GM19324 (cell line): ENCODE data around the gene IFNLR1.
"Not testable (repeated sequence)": the region's sequence is repeated elsewhere in the genome, so short reads cannot be mapped to it uniquely, and the experiment has no call there.

ENCODE experiments used
- ATAC-seq: cut with Tn5 transposase; IDR thresholded peaks from one replicate; pipeline ENCODE4 v1.9.1; 2021; ENCODE audit warnings: mild to moderate bottlenecking, moderate library complexity; ENCODE audit not compliant: unreplicated experiment, low FRiP score

Gene IFNLR1

DNA sequence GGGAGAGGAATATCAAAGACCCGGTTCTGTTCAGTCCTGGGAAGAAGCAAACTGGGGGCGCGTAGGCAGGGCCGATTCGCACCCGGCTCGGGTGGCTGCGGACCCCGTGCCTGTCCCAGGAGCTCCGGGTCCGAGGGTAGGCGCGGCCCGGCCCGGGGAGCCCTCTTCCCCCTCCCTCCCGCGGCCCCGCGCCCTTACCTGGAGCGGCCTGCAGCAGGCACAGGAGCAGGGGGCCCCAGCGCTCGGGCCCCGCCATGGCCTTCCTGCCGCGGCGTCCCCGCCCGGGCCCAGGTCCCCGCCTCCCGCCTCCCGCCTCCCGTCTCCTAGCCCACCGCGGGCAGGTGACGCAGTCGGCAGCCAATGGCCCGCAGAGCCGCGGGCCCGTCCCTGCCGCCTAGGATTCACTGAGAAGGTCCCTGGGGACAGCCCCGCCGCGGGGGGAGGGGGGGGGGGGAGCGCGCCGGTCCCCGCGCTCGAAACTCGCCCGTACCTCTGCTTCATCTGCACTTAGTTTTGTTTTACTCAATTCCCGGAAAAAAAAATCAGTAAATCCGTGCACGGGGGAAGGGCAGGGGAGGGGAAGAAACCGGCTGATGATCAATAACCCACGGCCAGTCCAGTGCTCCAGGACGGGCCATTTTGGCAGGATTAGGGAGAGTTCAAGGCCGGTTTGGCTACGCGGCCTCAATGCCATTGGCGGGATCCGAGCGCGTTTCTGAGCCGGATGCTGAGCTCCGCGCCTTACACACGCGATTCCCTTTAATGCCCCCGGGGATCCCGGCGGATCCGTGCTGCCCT is at the start of gene IFNLR1:
Gene IFNLR1, minus strand, starts transcription at position 297 of the 798 bp plus-strand sequence. Its CDS starts 41 bp downstream, at position 256.
- no peak for ATAC-seq

DNA sequence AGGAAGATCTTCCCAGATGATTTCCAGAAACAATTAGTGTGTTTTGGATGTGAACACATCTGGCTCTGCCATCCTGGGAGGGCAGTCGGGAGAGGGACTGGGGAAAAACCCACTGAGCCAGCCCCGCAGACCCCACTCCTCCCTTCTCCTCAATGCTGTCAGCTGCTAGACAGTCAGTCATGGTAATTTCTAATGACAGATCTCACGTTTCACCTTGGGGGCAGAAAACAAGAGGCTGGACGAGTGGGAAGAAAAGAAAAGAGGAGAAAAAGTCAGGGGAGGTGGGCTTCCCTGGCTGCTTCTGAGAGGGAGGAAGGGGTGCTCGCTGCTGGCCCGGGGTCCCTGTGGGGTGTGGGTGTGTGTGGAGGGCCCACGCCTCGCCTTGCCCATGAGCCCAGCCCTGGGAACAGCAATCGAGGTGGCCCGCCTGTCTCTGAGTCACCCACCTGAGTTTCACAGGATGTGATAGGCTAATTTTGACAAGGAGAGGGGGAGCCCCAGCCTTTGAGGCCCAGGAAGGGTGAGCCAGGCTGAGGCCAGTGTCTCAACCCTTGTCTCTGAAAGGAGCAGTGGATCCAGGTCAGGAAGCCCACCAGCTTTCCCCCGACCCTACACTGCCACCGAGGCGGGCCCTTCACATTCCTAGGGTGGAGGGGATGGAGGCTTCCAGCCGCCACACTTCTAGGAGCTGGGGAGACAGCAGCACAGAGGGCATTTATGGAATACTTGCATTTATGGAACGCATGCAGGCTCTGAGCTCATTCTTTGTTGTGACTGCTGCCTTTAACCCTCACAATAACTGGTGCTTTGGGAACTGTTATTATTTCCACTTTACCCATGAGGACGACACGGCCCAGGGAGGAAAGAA is 49.1 kb upstream of the IFNLR1 start:
- ATAC-seq = no peak

DNA sequence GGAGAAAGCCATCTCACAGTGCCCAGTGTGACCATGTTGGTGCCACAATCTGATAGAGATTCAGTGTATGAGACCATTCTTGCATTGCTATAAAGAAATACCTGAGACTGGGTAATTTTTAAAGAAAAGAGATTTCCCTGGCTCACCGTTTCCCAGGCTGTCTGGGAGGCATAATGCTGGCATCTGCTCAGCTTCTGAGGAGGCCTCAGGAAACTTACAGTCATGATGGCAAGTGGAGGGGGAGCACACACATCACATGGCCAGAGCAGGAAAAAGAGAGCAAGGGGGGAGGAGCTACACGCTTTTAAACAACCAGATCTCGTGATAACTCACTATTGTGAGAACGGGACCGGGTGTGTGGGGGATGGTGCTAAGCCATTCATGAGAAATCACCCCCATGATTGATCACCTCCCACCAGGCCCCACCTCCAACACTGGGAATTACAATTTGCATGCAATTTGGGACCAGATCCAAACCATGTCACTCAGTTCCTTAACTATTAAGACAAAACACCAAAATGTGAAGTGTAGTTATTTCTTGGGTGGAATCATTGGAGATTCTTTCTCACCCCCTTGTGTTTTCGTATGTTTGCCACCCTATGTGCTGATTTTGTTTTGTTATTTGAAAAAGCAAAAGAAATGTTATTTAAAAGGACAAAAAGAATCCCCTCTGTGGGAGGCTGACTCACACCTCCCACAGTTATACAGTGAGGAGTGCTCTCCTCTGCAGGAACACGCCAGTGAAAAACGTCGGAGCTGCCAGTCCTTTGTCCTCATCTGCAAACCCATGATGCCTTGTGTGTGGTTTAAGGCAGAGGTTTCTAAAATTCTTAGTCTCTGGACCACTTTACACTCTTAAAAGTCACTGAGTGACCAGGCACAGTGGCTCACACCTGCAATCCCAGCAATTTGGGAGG is 46.9 kb upstream of the IFNLR1 start:
- no peak for ATAC-seq

DNA sequence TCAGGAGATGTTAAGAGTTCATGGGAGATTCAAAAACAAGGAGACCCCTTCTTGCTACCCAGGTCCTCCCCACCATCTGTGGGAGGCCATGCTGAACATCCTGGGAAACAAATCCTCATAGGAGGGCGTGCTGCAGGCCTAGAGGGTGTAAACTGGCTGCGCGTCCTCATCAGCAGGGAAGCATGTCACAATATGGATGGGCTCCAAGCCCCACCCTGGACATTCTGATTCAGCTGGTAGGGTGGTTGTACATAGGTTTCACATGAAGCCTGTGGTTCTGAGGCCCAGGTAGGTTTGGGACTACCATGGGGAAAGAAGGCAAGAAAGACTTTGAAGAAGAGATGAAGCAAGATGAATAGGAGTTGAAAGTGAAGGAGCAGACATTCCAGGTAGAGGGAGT is 44.6 kb upstream of the IFNLR1 start:
- no peak for ATAC-seq

- ATAC-seq = peak; percentile 47
Observed at GRCh38 chr1:24228311-24228710, 41.2 kb upstream of the IFNLR1 start.

GRCh38 chr1:24226749-24227148 is 39.7 kb upstream of the IFNLR1 start:
- ATAC-seq = no peak

DNA sequence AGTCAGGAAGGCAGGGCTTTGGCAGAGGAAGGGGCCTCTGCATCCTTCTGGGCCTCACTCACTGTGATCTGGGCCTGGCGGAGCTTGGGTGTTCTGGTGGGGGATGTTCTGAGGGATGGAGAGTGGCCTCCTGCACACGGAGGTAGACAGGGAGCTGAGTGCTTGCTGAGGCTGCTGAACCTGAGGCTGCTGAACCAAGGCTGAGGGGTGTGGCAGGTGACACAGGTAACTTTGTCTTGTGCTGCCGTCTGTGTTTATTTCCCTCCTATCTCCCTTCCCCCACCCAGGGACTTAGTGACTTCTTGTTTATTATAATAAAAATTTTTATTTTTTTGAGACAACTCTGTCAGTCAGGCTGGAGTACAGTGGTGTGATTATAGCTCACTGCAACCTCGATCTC is 37.7 kb upstream of the IFNLR1 start:
- no peak for ATAC-seq

GRCh38 chr1:24224086-24224485 is 37.0 kb upstream of the IFNLR1 start:
- no peak for ATAC-seq

- ATAC-seq = no peak
Observed at GRCh38 chr1:24222793-24223192, 35.7 kb upstream of the IFNLR1 start.

DNA sequence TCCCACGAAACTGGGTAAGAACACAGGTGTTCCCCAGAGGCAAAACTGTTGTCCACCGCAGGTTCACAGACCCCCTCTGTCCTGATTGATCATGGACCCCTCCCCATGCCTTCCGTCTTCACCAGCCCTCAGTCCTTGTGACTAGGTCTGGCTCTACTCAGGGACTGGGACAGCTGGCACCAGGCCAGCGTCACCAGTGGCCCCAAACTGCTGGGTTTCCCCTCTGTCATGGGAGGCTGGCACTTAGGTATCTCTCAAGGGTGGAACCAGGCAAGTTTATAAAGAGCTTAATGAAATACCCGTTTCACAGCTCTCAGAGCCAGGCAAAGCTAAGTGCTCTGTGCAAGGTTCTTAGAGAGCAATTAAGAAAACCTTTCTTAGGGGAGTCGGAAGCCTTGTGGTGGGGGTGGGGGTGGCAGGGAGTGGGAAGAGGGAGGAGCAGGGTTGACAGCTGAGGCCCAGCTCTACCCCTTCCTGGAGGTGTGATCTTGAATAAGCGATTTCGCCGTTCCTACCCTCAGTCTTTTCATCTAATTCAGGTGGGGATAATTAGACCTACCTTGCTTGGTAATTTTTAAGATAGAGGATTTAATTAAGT is 35.0 kb upstream of the IFNLR1 start:
- ATAC-seq = no peak

DNA sequence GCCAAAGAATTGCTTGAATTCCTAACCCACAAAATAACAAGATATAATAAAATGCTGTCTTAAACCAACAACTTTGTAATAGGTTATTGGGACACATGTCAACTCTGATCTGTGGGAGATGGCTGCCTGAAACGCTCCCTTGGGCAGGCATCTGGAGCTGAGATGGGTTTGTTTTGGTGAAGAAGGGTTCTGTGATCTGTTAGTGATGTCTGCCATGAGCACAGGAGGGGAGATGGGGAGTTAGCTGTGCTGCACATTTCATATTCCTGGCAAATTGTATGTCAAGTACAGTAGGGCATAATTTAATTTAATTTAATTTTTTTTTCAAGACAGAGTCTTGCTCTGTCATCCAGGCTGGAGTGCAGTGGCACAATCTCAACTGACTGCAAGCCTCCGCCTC is 34.2 kb upstream of the IFNLR1 start:
- ATAC-seq = no peak

DNA sequence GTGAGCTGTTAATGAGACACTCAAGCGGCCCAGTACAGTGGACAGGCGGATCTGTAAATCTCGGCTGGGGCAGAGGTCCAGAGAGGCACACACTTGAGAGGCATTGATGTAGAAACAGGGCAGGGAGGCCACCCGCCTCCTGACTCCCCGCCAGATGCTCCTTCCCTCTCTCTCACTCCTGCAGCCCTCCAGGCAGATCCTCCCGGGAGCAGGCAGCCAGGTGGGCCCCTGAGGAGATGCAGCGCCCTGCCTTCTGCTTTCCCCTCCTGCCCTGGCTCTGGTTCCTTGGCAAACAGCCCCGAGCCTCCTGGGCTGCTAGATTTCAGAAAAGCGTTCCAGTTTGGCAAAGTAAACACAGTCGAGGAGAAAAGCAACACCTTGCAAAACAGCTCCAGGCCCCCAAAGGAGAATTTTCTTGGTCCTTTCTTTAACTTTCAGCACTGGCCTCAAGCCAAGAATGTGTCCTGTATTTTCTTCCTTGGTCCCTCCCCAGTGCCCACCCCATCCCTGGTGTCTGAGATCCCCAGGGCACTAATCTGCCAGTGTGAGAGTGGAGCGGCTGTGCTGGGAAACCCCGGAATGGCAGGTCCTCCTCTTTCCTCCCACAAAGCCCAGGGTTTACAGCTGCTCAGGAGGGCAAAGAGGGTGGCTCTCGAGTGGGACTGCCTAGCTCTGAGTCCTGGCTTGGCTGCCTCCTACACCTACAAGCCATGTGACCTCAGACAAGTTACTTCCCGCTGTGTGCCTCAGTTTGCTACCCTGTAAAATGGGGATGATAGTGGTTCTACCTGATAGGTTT is 29.4 kb upstream of the IFNLR1 start:
- ATAC-seq = no peak

DNA sequence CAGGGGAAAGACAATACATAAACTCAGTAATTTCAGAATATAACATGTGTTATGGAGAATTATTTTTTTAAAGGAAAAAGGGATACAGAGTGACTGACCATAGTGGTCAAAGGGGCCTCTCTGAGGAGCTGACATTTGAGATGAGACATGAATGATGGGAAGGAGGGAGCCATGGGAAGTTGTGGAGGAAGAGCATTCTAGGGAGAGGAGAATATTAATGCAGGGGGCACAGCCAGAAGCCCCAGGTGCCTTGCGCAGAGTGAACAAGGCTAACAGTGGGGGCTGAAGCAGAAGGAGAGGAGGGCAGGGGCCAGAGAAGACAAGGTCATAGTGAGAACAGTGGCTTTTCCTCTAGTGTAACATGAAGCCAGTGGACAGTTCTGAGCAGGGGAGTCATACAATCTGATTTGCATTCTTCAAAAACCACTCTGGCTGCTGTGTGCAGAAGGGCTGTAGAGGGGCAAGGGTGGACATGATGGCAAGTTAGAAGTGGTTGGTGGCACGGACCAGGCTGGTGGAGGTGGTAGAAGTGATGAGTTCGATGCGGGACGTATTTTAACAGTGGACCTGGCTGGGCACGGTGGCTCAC is 28.2 kb upstream of the IFNLR1 start:
- ATAC-seq = no peak

- ATAC-seq = no peak
Observed at GRCh38 chr1:24212376-24212775, 25.3 kb upstream of the IFNLR1 start.

DNA sequence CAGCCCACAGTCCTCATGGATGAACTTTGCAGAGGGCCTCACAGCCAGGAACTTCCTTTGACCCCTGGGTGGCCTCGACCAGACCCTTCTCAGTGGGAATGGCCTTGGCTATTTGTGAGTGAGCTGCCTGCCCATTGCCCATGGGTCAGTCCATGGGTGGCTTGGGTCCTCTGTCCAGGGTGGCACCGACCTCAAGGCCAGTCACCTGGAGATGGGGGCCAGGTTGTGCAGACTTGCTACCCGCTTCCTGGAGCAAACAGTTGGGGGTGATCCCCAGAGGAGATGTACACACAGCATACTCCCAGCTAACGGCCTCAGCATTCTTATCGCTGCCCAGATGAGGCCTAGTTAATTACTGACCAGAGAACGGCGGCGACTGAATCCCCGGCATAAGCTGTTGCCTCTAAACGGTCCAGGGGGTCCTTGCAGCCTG is 23.1 kb upstream of the IFNLR1 start:
- no peak for ATAC-seq

DNA sequence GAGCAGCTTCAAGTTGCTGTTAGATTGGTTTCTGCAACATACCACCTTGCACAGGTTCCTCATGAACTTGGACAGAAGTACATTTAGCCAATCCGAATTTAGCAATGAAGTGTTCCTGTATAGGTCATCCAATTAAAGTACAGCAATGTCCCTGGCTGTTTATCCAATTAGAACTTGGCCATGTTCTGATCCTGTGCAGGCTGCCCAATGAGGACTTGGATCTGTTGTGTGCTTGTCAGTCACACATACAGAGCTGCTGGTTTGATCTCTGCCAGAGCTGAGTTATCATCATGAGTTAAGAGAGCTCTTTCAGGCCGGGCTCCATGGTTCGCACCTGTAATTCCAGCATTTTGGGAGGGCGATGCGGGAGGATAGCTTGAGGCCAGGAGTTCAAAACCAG is 22.0 kb upstream of the IFNLR1 start:
- no peak for ATAC-seq

DNA sequence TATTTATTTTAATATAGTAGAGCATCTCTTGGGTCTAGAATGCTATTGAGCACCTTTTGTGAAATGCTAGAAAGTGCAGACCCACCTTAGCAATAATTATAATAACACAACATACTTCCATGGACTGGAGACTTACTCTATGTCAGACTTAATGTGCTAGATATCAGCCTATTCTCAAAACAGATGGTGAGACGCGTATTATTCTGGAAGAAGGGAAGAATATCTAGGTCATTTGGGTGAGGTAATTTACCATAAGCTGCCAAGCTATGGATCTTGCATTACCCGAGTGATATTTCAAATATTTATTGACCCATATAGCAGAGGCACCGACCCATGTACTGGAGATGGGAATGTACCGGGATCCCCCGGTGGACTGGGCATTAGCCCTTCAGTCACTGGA is 20.6 kb upstream of the IFNLR1 start:
- no peak for ATAC-seq

- not testable (repeated sequence) for ATAC-seq
Observed at GRCh38 chr1:24207395-24207687, 20.3 kb upstream of the IFNLR1 start.
